Stimulated activated CD4-positive, alpha-beta T cell treated with anti-CD3 and anti-CD28 coated beads, Interleukin-15, amount 100 ng/mL, for 1 hour (primary cell): ENCODE measurements around the gene SMARCA4.
A peak's percentile ranks its signal among the peaks of the same experiment; 100 is the strongest.

ENCODE experiments used
- DNase-seq, 2 donors: peaks; one replicate each; pipeline ENCODE4 v3.0.0-alpha.2; 2020; ENCODE audit warnings: low read depth in 1 of 2, low spot score in 1 of 2

Gene SMARCA4

DNA sequence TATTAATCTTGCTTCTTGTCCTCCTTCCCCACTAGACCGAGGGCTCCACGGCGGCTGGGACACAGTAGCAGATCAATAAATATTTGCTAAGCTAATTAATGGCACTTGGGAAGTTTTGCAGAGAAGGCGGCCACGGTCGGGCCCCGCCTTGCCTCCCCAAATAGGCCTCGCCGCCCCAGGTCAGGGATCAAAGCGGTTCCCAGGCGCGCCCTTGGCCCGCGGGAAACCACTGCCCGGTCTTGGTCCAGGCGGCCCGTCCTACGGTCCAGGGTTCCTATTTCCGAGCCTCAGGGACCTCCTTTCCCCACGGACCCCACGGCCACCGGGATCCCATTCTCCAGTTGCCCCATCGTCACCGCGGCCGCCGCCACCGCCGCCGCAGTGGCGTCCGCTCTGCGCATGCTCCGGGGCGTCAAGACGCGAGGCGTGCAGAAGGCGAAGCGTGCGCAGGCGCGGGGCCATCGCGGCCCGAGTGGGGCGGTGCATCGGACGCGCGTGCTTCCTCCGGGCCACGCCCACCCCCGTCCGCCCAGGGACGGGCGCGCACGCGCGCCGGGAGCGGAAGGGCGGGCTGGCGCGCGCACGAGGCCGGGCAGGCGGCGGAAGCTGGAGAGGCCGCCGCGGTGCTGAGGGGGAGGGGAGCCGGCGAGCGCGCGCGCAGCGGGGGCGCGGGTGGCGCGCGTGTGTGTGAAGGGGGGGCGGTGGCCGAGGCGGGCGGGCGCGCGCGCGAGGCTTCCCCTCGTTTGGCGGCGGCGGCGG, at the start of gene SMARCA4:
TSS of gene SMARCA4 (plus strand) at position 717 of the 759 bp plus-strand sequence. CDS start 23,122 bp downstream, outside the sequence.
- DNase-seq: peak; percentile 98

DNA sequence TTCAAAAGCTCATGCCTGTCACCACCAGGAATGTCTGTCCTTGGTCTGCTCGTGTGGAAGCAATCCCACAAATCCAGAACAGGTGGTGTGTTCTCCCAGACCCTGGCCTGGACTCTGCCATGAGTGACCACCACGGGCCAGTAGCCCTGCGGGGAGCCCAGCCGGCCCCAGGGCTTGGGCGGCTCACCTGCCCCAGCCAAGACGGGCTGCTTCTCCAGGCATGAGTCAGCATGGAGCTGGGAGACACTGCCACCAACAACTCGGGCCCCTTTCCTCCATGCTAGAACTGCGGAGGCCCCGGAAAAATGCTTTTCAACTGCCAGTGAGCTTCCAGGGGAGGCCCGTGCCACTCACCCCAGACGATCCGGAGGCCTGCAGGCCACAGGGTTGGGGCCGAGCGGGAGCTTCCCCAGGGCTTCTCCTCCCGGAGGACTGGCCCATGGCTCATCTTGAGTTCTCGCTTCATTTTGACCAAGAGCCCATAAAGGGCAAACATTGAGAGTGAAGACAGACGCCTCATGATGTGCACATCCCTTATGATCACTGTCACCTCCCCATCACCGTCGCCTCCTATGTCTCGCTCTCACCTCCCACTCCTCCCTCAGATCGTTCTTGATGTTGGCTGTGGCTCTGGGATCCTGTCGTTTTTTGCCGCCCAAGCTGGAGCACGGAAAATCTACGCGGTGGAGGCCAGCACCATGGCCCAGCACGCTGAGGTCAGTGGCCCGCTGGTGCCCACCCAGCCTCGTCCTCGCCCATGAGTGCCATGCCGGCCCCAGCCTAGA, 49.1 kb upstream of the SMARCA4 start:
- DNase-seq: no peak

DNA sequence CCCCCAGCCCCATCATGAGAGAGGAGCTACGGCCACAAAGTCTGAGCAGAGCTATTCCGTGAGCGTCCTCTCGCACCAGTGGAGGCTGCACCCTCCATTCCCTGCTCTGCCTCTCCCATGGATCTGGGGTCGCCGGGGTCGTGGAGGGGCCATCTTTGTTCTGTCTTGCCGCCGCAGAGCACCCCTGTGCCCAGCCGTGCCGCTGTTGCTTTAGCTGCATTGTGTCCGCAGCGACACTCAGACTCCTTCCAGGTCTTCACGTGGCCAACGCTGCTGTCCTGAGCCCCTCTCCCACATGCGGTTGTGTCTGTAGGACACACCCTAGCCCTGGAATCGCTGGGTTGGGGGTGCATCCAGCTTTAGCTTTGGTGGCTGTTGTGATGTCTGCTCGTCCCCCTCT, 48.2 kb upstream of the SMARCA4 start:
- no peak for DNase-seq

DNA sequence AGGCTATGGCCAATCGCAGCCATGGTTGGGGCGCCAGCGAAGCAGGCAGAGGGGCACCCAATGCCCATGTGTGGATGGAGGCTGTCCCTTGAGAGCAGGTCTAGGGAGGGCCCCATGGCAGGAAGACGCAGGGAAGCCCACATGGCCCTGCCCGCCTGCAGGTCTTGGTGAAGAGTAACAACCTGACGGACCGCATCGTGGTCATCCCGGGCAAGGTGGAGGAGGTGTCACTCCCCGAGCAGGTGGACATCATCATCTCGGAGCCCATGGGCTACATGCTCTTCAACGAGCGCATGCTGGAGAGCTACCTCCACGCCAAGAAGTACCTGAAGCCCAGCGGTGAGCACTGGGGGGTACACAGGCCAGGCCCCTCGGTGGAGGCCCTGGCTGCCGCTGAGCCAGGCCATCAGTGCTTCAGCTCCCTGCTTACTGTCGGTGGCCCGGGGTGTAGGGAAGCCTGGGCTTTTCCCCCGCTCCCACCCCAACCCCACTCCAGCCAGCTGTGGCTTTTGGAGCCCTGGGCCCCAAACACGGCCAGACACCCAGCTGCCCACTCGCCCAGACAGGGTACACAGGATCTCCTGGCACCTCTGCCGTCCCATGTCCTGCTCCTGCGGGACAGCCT, 47.0 kb upstream of the SMARCA4 start:
- DNase-seq: no peak

DNA sequence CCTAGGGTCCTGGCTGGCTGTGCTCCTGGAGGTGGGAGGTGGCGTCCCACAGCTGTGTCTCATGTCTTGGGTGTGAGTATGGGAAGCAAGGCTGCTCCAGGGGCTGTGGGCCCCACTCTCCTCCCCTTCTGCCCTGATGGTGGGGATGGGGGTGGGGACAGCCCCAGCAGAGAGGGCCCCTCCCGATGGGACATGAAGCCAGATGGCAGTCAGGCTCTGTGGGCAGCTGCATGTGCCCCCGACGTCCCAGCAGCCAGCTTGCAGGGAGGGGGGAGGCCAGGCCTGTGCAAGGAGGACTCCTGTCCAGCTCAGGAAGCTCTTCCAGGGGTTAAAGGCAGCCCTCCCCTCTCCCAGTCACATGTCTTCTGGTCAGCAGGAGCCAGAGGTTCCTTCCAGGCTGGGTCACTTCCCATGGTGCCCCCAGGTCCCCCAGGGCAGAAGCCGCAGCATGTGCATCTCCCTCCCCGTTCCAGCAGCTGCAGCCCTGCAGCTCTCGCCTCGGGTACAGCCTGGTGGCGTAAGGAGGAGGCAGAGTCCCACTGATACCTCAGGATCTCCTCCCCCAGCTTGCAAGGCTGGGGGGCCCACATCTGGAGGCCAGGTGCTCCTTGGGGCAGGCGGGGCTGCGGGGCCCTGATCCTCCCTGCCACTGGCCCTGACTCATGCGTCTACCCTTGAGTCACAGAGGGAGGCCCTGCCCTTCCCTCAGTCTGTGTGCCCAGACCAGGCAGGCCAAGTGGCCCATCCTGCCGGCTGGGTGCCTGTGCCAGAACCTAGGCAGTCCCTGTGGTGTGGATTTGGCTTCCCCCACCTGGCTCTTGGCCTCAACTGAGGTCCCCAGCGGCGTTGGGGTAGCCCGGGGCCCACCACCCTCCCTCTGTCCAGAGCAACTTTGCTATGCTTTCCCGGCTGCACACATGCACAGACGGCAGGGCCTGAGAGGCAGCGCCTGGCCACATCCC, 45.4 kb upstream of the SMARCA4 start:
- DNase-seq: no peak

DNA sequence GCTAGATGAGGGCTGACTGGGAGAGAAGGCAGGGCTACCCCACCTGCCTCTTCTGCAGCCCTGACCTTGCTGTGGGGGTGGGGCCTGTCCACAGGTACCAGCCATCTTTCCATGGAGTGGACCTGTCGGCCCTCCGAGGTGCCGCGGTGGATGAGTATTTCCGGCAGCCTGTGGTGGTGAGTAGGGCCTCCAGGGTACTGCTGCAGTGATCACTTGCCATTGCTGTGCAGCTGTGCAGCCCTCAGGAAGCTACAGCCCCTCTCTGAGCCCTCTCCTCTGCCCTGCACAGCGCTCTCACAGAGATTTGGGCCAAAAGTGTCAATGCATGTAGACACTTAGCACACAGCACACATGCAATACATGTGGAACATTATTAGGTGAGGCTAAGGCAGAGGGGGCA, 44.2 kb upstream of the SMARCA4 start:
- DNase-seq: no peak

DNA sequence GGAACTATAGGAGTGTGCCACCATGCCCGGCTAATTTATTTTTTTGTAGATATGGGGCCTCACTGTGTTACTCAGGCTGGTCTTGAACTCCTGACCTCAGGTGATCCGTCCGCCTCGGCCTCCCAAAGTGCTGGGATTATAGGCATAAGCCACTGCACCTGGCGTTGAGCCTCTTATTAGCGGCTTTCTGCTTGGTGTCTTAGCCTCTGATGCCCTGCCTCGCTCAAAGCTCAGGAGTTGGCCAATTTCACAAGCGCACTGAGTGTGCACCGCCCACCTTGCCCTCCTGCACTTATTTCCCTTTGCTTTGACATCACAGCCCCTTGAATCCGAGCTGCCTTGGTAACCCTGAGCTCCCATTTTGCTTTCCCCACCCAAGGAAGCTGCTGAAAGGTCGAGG, 42.5 kb upstream of the SMARCA4 start:
- no peak for DNase-seq

DNA sequence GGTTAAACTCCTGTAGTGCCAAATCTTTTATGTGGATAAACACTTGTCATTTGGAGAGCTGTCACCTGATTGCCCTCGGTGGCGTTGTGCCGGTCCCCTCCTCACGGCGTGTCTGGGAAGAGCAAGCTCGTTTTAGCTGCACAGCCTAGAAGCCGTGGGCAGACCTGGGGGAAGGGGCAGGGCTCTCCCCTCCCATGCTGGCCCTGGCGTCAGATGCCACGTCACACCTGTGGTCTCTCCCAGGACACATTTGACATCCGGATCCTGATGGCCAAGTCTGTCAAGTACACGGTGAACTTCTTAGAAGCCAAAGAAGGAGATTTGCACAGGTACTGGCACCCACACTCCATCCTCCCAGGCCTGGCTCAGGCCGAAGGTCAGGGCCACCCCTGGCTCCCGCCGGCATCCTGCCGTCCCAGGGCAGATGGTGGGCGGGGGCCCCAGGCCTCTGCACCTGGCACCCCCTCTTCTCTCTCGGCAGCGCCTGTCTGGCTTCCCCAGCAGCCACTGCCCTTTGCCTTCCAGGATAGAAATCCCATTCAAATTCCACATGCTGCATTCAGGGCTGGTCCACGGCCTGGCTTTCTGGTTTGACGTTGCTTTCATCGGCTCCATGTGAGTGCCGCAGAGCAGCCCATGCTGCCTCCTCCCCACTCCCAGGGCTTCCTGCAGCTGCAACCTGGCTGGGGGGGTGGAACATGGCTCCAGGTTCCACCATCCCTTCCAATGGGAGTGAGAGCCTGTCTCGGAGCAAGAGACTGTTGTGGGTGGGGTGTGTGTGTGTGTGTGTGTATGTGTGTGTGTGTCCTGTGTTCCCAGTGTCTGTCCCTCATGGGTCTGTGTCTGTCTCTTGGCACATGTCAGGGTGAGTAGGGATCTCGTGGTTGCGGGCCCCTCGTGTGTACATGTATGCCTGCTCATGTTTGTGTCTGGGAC, 41.2 kb upstream of the SMARCA4 start:
- DNase-seq: no peak

DNA sequence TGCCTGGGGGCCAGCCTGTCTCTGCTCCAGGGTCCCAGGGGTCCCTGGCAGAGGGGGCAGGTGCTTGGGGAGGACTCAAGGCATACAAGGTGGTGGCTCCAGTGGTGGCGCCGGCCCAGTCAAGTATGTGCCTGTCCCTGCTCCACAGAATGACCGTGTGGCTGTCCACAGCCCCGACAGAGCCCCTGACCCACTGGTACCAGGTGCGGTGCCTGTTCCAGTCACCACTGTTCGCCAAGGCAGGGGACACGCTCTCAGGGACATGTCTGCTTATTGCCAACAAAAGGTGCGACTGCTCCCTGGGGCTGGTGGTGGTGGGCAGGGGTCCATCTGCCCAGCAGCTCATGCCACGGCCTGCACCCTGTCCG, 40.6 kb upstream of the SMARCA4 start:
- DNase-seq: no peak

DNA sequence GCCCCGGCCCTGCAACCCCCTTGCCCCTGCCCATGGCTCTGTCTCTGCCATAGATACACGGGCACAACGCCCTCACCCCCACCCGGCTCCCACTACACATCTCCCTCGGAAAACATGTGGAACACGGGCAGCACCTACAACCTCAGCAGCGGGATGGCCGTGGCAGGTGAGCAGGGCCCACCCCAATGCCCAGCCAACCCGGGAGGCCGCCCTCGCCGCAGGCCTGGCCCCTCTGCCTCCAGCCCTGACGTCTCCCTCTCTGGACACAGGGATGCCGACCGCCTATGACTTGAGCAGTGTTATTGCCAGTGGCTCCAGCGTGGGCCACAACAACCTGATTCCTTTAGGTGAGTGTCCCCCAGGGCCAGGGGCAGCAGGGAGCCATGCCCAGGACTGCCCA, 40.0 kb upstream of the SMARCA4 start:
- no peak for DNase-seq

DNA sequence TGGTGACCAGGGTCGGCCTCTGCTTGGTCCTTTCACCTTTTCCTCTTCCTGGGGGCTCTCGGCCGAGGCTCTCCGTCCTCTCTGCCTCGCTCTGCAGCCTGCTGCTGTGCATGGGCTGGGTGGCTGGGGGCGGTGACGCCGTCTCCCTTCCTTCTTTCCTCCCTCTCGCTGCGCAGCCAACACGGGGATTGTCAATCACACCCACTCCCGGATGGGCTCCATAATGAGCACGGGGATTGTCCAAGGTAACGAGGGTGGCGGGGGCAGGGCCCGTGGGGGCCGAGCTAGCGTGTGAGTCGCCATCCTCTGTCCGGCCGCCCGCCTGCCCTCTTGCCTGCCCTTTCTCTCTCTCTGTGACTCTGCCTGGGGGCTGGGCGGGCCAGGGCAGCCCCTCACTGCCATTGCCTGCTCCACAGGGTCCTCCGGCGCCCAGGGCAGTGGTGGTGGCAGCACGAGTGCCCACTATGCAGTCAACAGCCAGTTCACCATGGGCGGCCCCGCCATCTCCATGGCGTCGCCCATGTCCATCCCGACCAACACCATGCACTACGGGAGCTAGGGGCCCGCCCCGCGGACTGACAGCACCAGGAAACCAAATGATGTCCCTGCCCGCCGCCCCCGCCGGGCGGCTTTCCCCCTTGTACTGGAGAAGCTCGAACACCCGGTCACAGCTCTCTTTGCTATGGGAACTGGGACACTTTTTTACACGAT, 39.5 kb upstream of the SMARCA4 start:
- DNase-seq: no peak

DNA sequence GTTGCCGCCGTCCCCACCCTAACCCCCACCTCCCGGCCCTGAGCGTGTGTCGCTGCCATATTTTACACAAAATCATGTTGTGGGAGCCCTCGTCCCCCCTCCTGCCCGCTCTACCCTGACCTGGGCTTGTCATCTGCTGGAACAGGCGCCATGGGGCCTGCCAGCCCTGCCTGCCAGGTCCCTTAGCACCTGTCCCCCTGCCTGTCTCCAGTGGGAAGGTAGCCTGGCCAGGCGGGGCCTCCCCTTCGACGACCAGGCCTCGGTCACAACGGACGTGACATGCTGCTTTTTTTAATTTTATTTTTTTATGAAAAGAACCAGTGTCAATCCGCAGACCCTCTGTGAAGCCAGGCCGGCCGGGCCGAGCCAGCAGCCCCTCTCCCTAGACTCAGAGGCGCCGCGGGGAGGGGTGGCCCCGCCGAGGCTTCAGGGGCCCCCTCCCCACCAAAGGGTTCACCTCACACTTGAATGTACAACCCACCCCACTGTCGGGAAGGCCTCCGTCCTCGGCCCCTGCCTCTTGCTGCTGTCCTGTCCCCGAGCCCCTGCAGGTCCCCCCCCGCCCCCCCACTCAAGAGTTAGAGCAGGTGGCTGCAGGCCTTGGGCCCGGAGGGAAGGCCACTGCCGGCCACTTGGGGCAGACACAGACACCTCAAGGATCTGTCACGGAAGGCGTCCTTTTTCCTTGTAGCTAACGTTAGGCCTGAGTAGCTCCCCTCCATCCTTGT, 38.8 kb upstream of the SMARCA4 start:
- DNase-seq: no peak

DNA sequence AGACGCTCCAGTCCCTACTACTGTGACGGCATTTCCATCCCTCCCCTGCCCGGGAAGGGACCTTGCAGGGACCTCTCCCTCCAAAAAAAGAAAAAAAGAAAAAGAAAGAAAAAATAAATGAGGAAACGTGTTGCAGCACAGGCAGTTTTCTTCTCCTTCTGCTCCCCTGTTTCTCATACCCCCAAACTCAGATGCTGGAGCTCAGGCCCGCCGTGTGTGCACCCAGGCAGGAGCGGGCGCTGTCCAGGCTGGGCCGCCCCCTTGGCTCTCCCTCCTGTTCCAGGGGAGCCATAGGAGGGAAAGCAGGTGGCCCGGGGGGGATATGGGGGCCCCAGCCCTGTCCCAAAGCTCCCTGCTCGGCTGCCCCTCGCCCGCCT, 38.2 kb upstream of the SMARCA4 start:
- no peak for DNase-seq

DNA sequence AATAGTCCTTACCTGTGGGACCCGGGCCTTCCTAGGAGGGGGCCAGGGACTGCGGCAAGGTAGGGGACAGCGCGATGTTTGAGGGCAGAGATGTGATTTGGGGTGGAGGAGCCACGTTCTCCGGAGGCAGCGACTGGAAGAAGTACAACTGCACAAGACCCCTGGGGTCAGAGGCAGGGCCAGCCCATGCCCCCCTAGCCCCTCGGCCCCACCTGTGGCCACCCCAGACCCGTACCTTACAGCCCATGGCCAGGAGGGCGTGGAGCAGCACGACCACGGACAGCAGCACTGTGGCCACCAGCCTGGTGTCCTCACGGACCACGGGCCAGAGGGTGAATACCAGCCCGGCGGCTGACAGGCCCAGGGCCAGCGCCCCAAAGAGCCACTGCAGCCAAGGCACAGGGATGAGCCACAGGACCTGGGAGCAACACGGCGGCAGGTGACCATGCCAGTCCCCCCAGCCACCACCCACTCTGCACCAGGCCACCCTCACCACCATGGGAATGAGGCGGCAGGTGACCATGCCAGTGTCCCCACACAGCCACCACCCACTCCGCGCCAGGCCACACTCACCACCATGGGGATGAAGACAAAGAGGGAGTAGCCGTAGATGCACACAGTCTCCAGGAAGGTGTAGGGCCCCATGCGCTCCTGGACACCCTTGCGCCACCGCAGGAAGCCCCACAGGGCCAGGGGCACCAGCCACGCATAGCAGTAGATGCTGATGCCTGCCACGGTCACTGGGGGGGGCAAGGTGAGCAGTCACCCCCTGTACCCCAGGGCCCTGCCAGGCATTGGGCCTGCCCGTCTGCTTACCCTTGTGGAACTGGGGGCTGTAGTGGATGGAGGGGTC, 37.3 kb upstream of the SMARCA4 start:
- DNase-seq: no peak

DNA sequence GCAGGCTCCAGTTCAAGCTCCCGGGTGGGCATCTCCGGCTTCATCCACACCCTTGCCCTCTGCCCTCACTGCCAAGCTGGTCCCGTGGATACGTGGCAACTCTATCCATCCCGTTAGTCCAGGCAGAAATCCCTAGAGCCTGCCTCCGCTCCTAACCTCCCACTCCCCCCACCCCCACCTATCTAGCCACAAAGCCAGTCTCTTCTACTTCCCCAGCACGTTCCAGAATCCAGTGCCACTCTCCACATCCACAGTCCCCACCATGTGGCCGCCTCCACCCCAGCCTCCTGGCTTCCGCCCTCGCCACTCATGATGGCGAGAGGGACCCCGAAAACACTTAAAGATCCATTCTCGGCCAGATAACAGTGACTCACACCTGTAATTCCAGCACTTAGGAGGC, 36.2 kb upstream of the SMARCA4 start:
- no peak for DNase-seq

DNA sequence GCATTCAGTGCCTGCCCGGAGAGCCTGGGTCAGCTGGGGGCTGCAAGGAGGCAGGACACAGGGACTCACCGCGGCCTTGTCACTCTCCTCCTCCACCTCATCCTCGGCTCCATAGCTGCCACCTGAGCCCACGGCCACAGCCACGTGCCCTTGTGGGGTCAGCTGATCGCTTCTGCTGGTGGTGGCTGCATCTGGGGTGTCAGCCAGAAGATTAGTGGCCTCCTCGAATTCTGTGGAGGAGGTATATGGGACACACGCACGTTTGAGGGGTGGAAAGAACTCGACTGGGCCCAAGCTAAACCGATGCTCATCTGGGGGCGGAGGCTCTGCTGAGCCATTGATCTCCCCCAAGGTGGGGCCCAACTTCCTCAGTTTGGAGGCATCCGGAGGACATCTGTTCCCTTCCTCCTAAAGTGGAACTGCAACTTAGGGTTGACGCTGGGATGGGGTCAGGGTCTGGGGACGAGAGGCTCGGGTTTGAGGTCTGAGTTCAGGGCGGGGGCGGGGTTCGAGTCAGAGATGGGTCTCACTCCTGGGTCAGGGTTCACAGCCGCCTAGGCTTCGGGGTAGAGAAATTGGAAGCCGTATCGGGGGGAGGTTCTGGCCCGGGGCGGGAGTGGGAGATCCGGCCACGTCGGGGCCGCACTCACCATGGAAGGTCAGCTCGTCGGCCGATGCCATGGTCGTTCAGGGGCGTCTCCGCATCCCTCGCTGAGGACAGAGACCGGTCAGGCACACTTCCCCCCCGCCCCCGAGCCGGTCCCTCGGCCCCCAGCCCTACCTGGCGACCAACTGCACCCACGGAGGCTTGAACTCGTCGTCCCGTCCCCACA, 32.9 kb upstream of the SMARCA4 start:
- DNase-seq: no peak
